GM19452 (cell line): ENCODE data around the gene SPTBN4.
A peak's percentile ranks its signal among the peaks of the same experiment; 100 is the strongest.
"Not testable (repeated sequence)": the region's sequence is repeated elsewhere in the genome, so short reads cannot be mapped to it uniquely, and the experiment has no call there.

Source experiments
- ATAC-seq: cut with Tn5 transposase; IDR thresholded peaks from one replicate; pipeline ENCODE4 v1.9.1; 2021; ENCODE audit not compliant: unreplicated experiment

Gene SPTBN4

DNA sequence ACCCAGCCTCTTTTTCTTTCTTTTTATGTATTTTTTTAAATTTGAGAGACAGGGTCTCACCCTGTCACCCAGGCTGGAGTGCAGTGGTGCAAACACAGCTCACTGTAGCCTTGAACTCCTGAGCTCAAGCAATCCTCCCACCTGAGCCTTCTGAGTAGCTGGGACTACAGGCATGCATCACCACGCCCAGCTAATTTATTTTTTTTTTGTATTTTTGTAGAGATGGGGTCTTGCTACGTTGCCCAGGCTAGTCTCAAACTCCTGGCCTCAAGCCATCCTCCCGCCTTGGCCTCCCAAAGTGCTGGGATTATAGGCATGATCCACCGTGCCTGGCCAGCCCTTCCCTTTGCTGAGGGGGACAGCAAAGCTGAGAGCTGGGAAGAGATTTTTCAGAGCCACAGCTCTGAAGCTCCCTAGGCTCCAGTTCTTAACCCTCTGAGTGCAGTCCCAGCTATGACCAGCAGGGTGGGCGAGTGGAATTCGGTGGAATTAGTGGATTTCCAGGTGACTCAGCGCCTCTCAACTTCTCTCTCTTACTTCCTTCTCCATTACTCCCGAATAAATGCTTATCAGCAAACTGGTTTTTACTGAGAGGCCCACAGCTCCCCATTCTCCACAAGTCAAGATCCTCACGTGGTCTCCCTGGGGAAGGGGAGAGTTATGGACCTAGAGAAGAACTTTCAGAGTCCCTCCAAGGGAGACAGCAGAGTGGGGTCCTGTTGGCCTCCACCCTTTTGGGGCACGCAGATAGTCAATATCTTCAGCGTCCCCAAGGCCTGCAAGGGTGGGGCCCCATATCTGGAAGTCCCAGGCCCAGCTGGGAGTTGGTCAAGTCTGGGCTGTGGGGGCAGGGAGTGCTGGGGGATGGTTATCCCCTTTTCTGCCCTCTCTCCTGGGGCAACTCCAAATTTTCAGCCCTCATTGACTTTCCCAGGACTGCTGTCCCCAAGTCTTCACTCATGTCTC is 2.5 kb upstream of the SPTBN4 start:
- no peak for ATAC-seq

GRCh38 chr19:40465025-40465556 is 1.7 kb upstream of the SPTBN4 start:
- no peak for ATAC-seq

DNA sequence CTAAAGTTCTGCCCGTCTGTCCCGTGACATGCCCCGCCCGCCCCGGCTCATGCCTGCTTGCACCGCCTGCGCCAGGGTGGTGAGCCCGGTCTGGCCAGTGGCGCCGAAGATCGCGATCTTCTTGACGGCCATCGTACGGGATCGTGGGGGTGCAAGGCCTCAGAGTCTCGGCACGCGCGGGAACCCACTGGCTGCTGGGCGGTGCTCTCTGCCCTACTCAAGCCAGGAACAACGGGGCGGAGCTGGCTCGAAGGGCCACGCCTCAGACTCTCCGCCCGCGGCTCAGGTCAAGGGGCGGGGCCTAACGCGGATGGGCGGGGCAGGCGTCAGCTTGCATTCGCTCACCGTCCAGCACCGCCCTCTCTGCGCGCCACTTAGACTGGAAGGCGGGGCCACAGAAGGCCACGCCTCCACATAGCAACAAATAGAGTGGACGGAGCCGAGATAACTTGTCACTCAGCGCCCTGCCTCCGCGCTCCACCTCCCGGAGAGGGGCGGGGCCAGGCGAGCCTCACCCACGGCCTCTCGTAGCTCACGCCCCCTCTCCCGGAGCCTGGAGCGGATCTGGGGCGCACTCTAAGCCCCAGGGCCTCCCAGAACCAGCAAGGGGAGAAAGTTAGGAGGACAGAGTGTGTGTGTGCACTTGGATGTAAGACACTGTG is 1.1 kb upstream of the SPTBN4 start, which contains the start of gene BLVRB:
TSS of gene BLVRB (minus strand) at position 189 of the 662 bp plus-strand sequence. CDS start at position 132, 57 bp downstream.
- peak; percentile 80 for ATAC-seq

GRCh38 chr19:40466219-40466984 is 399 bp upstream of the SPTBN4 start:
- peak; percentile 41 for ATAC-seq

DNA sequence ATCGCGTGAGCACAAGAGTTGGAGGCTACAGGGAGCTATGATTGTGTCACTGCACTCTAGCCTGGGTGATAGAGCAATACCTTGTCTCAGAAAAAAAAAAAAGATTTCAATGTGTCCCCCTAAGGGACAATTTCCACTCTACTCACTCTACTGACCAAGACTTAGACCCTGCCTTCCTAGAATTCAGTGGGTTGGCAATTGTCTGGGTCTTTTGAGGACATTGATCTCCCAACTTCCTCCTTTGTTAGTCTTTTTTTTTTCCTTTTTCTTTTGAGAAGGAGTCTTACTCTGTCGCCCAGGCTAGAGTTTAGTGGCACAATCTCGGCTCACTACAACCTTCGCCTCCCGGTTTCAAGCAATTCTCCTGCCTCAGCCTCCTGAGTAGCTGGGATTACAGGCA is 2.2 kb downstream of the SPTBN4 start:
- ATAC-seq = no peak

DNA sequence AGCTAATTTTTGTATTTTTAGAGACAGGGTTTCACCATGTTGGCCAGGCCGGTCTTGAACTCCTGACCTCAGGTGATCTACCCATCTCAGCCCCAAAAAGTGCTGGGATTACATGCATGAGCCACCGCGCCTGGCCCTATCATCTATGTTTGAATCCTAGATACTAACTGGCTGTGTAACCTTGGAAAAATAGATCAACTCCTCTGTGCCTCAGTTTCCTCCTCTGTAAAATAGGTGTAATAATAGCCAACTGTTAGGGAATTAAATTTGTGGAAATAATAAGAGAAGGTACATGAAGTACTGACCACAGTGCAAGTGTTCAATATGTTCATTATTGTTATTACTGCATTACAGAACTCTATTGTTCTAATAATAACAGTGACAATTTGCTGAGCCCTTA is 4.3 kb downstream of the SPTBN4 start:
- ATAC-seq = no peak

DNA sequence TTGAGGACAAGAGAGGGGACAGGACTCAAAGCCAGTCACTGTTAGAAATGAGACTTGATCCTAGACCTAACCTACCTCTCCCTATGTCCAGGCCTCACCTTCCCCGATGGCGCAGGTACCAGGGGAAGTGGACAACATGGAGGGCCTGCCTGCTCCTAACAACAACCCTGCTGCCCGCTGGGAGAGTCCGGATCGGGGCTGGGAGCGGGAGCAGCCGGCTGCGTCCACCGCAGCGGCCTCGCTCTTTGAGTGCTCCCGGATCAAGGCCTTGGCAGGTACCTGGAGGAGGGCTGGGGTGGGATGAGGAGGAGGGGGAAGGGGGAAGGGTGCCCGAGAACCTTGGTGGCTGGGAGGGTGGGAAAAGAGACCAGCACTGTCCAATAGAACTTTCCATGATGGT is 5.7 kb downstream of the SPTBN4 start:
- no peak for ATAC-seq

DNA sequence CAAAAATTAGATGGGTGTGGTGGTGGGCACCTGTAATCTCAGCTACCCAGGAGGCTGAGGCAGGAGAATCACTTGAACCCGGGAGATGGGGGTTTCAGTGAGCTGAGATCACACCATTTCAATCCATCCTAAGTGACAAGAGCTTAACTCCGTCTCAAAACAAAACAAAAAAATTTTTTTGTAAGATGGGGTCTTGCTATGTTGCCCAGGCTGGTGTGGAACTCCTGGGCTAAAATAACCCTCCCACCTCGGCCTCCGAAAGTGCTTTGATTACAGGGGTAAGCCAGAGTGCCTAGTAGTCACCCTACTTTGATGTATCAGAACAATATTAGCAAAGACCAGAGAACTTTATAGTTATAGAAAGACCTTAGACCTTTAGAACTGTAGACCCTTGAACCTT is 7.9 kb downstream of the SPTBN4 start:
- ATAC-seq = no peak

GRCh38 chr19:40475878-40476644 is 9.3 kb downstream of the SPTBN4 start:
- ATAC-seq = not testable (repeated sequence)

GRCh38 chr19:40486017-40486416 is 19.2 kb downstream of the SPTBN4 start:
- no peak for ATAC-seq

DNA sequence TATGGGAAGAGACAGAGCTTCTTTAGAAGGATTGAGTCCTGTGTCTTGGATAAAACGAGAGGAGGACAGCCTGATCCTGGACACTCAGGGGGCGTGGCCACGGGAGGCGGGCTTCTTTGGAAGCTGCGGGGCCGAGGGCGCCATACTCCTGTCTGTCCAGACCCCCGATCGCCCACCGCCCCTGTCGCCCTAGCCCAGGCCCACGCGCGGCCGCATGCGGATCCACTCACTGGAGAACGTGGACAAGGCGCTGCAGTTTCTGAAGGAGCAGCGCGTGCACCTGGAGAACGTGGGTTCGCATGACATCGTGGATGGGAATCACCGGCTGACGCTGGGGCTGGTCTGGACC is 23.1 kb downstream of the SPTBN4 start:
- no peak for ATAC-seq

DNA sequence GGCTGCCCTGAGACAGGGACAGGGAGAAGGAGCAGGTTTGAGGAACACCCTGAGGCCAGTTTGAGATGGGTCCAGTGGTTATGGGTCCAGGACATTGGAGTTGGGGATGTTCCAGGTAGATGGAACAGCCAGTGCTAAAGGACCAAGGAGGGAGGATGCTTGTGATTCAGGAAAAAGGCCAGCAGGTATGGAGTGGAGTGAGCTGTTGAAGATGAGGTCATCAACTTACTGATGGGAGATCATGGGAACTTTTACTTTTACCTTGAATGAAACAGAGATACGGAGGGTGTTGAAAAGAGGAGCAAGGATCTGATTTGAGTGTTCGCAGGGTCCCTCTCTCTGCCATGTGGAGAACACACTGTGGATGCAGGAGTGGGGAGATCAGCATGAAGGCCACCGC is 25.5 kb downstream of the SPTBN4 start:
- ATAC-seq = no peak

- ATAC-seq = no peak
Observed at GRCh38 chr19:40493778-40494177, 27.0 kb downstream of the SPTBN4 start.

- ATAC-seq = no peak
Observed at GRCh38 chr19:40494191-40494838, 27.5 kb downstream of the SPTBN4 start.

- no peak for ATAC-seq
Observed at GRCh38 chr19:40497214-40497613, 30.4 kb downstream of the SPTBN4 start.

GRCh38 chr19:40499320-40499719 is 32.5 kb downstream of the SPTBN4 start:
- ATAC-seq = no peak

- not testable (repeated sequence) for ATAC-seq
Observed at GRCh38 chr19:40500678-40501530, 34.1 kb downstream of the SPTBN4 start.

DNA sequence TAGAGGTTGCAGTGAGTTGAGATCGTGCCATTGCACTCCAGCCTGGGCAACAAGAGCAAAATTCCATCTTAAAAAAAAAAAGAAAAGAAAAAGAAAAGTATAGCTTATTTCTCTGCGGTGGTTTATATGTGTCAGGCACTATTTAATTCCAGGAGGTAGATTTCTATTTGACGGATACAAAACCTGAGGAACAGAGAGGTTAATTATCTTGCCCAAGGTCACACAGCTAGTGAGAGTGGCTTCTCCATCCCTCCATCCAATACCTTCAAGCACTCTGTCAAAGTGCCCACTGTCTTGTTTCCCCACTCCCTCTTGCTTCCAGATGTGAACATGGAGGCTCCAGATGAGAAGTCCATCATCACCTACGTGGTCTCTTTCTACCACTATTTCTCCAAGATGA is 34.8 kb downstream of the SPTBN4 start:
- no peak for ATAC-seq

- ATAC-seq = no peak
Observed at GRCh38 chr19:40502081-40502480, 35.3 kb downstream of the SPTBN4 start.
